WTC11 (cell line): Measurements from ENCODE around the gene NAA40. TPM values are rescaled to one million over a fixed set of nuclear protein-coding genes. Genes with fewer than 3 reads are reported as not detected.

Experiments used
- ATAC-seq: fragments of 200-7000 bp; cut with Tn5 transposase; 2 replicates; pipeline ENCODE4 v1.10.0; 2021; ENCODE audit warnings: mild to moderate bottlenecking, moderate library complexity
- CTCF ChIA-PET: fragments of 300-600 bp; sonication (Branson Sonifier 250); formaldehyde crosslinking; loops from one replicate; lab custom pipeline; 2021; ENCODE audit warnings: antibody characterized with exemption; lab: Charles Lee
- POLR2A ChIA-PET: fragments of 350-600 bp; sonication (Branson Sonifier 250); formaldehyde crosslinking; loops from one replicate; lab custom pipeline; 2021; ENCODE audit warnings: antibody characterized with exemption; lab: Charles Lee
- DNase-seq: peaks from one replicate; pipeline ENCODE4 v3.0.0; 2021; ENCODE audit warnings: low spot score
- H3K27ac Mint-ChIP-seq: 2 replicates; pipeline ENCODE4 v1.8.0; 2021; ENCODE audit warnings: mixed read lengths
- H3K27me3 Mint-ChIP-seq: 2 replicates; pipeline ENCODE4 v1.8.0; 2021; ENCODE audit warnings: low read depth, mild to moderate bottlenecking, moderate library complexity, mixed read lengths
- H3K36me3 Mint-ChIP-seq: 2 replicates; pipeline ENCODE4 v1.8.0; 2021; ENCODE audit warnings: mixed read lengths
- H3K4me1 Mint-ChIP-seq: 2 replicates; pipeline ENCODE4 v1.8.0; 2022; ENCODE audit warnings: mixed read lengths
- H3K4me3 Mint-ChIP-seq: 2 replicates; pipeline ENCODE4 v1.8.0; 2021; ENCODE audit warnings: mild to moderate bottlenecking, moderate library complexity, mixed read lengths
- H3K9me3 Mint-ChIP-seq: 2 replicates; pipeline ENCODE4 v1.8.0; 2021; ENCODE audit warnings: mixed read lengths
- CREB1 ChIP-seq: sonication (generic); formaldehyde crosslinking; IDR thresholded peaks from 2 replicates; pipeline ENCODE4 v1.8.0; 2023; ENCODE audit warnings: mild to moderate bottlenecking, missing genetic modification reagents
- E2F1 ChIP-seq: sonication (generic); formaldehyde crosslinking; IDR thresholded peaks from 2 replicates; pipeline ENCODE4 v1.8.0; 2022; ENCODE audit warnings: mild to moderate bottlenecking, missing genetic modification reagents
- ELF4 ChIP-seq: sonication (generic); formaldehyde crosslinking; IDR thresholded peaks from 2 replicates; pipeline ENCODE4 v1.8.1; 2022; ENCODE audit warnings: low read depth, mild to moderate bottlenecking, moderate library complexity, missing genetic modification reagents
- EMX1 ChIP-seq: fragments of 250-450 bp; sonication (Bioruptor Pico); IDR thresholded peaks from 2 replicates; pipeline ENCODE4 v1.8.0; 2021; ENCODE audit warnings: mild to moderate bottlenecking
- ESRRA ChIP-seq: sonication (generic); formaldehyde crosslinking; IDR thresholded peaks from 2 replicates; pipeline ENCODE4 v1.8.1; 2022; ENCODE audit warnings: mild to moderate bottlenecking, missing genetic modification reagents, borderline replicate concordance
- GRHL2 ChIP-seq: fragments of 250-450 bp; sonication (Bioruptor Pico); IDR thresholded peaks from 2 replicates; pipeline ENCODE4 v1.8.0; 2022; ENCODE audit warnings: mild to moderate bottlenecking, moderate library complexity; ENCODE audit not compliant: insufficient replicate concordance, severe bottlenecking
- GTF2I ChIP-seq: fragments of 250-450 bp; sonication (Bioruptor Pico); conservative IDR thresholded peaks from 2 replicates; pipeline ENCODE4 v1.4.0; 2021; ENCODE audit warnings: mild to moderate bottlenecking
- NFE2L1 ChIP-seq: sonication (generic); formaldehyde crosslinking; IDR thresholded peaks from 2 replicates; pipeline ENCODE4 v1.8.1; 2023; ENCODE audit warnings: missing genetic modification reagents
- PRRX2 ChIP-seq: fragments of 250-450 bp; sonication (Bioruptor Pico); IDR thresholded peaks from 2 replicates; pipeline ENCODE4 v1.8.0; 2021; ENCODE audit warnings: mild to moderate bottlenecking
- RELA ChIP-seq: sonication (generic); formaldehyde crosslinking; IDR thresholded peaks from 2 replicates; pipeline ENCODE4 v1.8.1; 2022; ENCODE audit warnings: missing genetic modification reagents, mild to moderate bottlenecking, borderline replicate concordance
- SMAD3 ChIP-seq: sonication (generic); formaldehyde crosslinking; IDR thresholded peaks from 2 replicates; pipeline ENCODE4 v1.8.0; 2022; ENCODE audit warnings: missing genetic modification reagents, mild to moderate bottlenecking, borderline replicate concordance
- SOX15 ChIP-seq: fragments of 250-450 bp; sonication (Bioruptor Pico); IDR thresholded peaks from 2 replicates; pipeline ENCODE4 v1.9.0; 2021; ENCODE audit warnings: mild to moderate bottlenecking
- SP1 ChIP-seq: sonication (generic); formaldehyde crosslinking; conservative IDR thresholded peaks from 2 replicates; pipeline ENCODE4 v1.8.1; 2022; ENCODE audit warnings: missing genetic modification reagents
- USF2 ChIP-seq: sonication (generic); formaldehyde crosslinking; IDR thresholded peaks from 2 replicates; pipeline ENCODE4 v1.8.1; 2023; ENCODE audit warnings: mild to moderate bottlenecking, missing genetic modification reagents, moderate library complexity
- ZNF396 ChIP-seq: fragments of 250-450 bp; sonication (Bioruptor Pico); IDR thresholded peaks from 2 replicates; pipeline ENCODE4 v1.8.0; 2021; ENCODE audit warnings: mild to moderate bottlenecking, moderate library complexity, borderline replicate concordance
- ZNF416 ChIP-seq: fragments of 250-450 bp; sonication (Bioruptor Pico); IDR thresholded peaks from 2 replicates; pipeline ENCODE4 v1.9.0; 2021; ENCODE audit warnings: mild to moderate bottlenecking, inconsistent platforms
- ZNF425 ChIP-seq: fragments of 250-450 bp; sonication (Bioruptor Pico); conservative IDR thresholded peaks from 2 replicates; pipeline ENCODE4 v1.9.0; 2021; ENCODE audit warnings: mild to moderate bottlenecking
- ZNF671 ChIP-seq: fragments of 250-450 bp; sonication (Bioruptor Pico); IDR thresholded peaks from 2 replicates; pipeline ENCODE4 v1.8.0; 2021; ENCODE audit warnings: mild to moderate bottlenecking
- total RNA-seq: library from RNA; stranded (reverse); gene quantifications from 3 replicates; pipeline ENCODE4 v1.2.3, GENCODE V29; 2021
- TF ChIP-seq, protein P1 (sequence below): sonication (generic); formaldehyde crosslinking; IDR thresholded peaks from 2 replicates; pipeline ENCODE4 v1.8.0; 2023; ENCODE audit warnings: mild to moderate bottlenecking, missing genetic modification reagents
- TF ChIP-seq, protein P2 (sequence below): sonication (generic); formaldehyde crosslinking; IDR thresholded peaks from 2 replicates; pipeline ENCODE4 v1.8.1; 2023; ENCODE audit warnings: mild to moderate bottlenecking, missing genetic modification reagents

Gene NAA40
- total RNA-seq, 1 experiment from 2014 or later = 31.8 TPM

GRCh38 chr11:63908631-63909401 lies 30.0 kb upstream of the NAA40 start (continued):
- TF ChIP-seq E2F1 (CRISPR knock-in tag) (no peak), USF2 (no peak), NFE2L1 (CRISPR knock-in tag) (no peak), GRHL2 (CRISPR knock-in tag) (no peak), GTF2I (CRISPR knock-in tag) (no peak), ZNF416 (CRISPR knock-in tag) (no peak), CREB1 (CRISPR knock-in tag) (no peak)
- TF ChIP-seq, protein P1, sequence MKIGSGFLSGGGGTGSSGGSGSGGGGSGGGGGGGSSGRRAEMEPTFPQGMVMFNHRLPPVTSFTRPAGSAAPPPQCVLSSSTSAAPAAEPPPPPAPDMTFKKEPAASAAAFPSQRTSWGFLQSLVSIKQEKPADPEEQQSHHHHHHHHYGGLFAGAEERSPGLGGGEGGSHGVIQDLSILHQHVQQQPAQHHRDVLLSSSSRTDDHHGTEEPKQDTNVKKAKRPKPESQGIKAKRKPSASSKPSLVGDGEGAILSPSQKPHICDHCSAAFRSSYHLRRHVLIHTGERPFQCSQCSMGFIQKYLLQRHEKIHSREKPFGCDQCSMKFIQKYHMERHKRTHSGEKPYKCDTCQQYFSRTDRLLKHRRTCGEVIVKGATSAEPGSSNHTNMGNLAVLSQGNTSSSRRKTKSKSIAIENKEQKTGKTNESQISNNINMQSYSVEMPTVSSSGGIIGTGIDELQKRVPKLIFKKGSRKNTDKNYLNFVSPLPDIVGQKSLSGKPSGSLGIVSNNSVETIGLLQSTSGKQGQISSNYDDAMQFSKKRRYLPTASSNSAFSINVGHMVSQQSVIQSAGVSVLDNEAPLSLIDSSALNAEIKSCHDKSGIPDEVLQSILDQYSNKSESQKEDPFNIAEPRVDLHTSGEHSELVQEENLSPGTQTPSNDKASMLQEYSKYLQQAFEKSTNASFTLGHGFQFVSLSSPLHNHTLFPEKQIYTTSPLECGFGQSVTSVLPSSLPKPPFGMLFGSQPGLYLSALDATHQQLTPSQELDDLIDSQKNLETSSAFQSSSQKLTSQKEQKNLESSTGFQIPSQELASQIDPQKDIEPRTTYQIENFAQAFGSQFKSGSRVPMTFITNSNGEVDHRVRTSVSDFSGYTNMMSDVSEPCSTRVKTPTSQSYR (CRISPR knock-in tag) = no peak
- TF ChIP-seq, protein P2, sequence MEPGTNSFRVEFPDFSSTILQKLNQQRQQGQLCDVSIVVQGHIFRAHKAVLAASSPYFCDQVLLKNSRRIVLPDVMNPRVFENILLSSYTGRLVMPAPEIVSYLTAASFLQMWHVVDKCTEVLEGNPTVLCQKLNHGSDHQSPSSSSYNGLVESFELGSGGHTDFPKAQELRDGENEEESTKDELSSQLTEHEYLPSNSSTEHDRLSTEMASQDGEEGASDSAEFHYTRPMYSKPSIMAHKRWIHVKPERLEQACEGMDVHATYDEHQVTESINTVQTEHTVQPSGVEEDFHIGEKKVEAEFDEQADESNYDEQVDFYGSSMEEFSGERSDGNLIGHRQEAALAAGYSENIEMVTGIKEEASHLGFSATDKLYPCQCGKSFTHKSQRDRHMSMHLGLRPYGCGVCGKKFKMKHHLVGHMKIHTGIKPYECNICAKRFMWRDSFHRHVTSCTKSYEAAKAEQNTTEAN (CRISPR knock-in tag) = no peak

- peak; percentile 57 for DNase-seq
- ATAC-seq = peak; percentile 67
- CTCF ChIA-PET = interaction anchor here (1.0 to 3.4 kb wide), 13 partner anchors 8 to 243 kb away, joined by 3 to 48 read pairs (median 5); partner anchors contain the start of genes MARK2 and ZFTA
- TF ChIP-seq CREB1 (CRISPR knock-in tag) = no peak; the same call in 1 of the 2 replicates
- TF ChIP-seq SP1 (CRISPR knock-in tag) = 0 out of 2 replicates have a peak, but pooled peaks have one; percentile 17
- no peak for TF ChIP-seq RELA (CRISPR knock-in tag)
- TF ChIP-seq EMX1 = 0 out of 2 replicates have a peak, but pooled peaks have one; percentile 70
- TF ChIP-seq SMAD3 = peak; percentile 47; the same call in 1 of the 2 replicates
- peak; percentile 82; the same call in 1 of the 2 replicates for TF ChIP-seq PRRX2 (CRISPR knock-in tag)
- TF ChIP-seq, all 79 proteins: peak for 4
- no peaks in the 10 kb centered on the region for H3K27me3 Mint-ChIP-seq
- peaks cover 21% of the 10 kb centered on the region for H3K36me3 Mint-ChIP-seq
- POLR2A ChIA-PET = interaction anchor here (0.6 to 1.6 kb wide), 8 partner anchors 8 to 228 kb away, joined by 3 to 9 read pairs (median 4); partner anchors contain the start of genes MARK2 and ZFTA
- H3K27ac Mint-ChIP-seq = peak overlapping the region; percentile 94
- H3K4me3 Mint-ChIP-seq = peak overlapping the region; percentile 55
- H3K4me1 Mint-ChIP-seq = peaks cover 61% of the 10 kb centered on the region
- H3K9me3 Mint-ChIP-seq = no peaks in the 10 kb centered on the region
These were observed 29.0 kb upstream of the NAA40 start for GRCh38 chr11:63909591-63910506.

DNA sequence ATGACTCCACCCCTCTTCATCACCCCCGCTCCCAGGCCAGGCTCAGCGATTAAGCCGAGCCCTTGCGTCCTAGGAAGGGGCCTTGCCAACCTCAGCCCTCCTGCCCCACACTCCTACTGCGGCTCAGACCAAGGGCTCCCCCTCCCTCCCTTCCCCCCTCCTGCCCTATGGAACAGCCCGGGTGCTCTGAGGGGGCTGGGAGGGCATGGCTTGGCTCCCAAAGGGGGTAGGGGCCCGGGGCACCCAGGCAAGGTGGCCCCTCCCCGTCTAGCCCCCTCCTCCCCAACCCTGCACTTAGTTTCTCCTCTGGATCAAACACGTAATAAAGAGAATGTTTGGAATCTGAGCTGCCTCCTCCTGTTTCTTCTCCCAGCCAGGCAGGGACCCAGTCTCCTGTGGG lies 28.1 kb upstream of the NAA40 start:
- Mint-ChIP-seq H3K4me3 (peak overlapping the region; percentile 31; the same call in 1 of the 2 replicates), H3K4me1 (peaks cover 59% of the 10 kb centered on the region), H3K27me3 (no peaks in the 10 kb centered on the region), H3K9me3 (no peaks in the 10 kb centered on the region), H3K36me3 (peaks cover 21% of the 10 kb centered on the region), H3K27ac (peak overlapping the region; percentile 84)
- ChIA-PET POLR2A (interaction anchor here (0.6 to 1.6 kb wide), 6 partner anchors 9 to 1183 kb away, joined by 3 to 6 read pairs (median 3); no protein-coding TSS in a partner anchor), CTCF (interaction anchor here (0.6 to 3.4 kb wide), 7 partner anchors 10 to 143 kb away, joined by 3 to 48 read pairs (median 4); partner anchors contain the start of gene ZFTA)
- DNase-seq (no peak), ATAC-seq (peak; percentile 2; the same call in 1 of the 2 replicates)
- TF ChIP-seq, protein P2 (CRISPR knock-in tag) = no peak
- TF ChIP-seq CREB1 (CRISPR knock-in tag) (no peak), ZNF425 (CRISPR knock-in tag) (no peak), ZNF396 (no peak), ESRRA (CRISPR knock-in tag) (no peak), ELF4 (CRISPR knock-in tag) (no peak), GRHL2 (CRISPR knock-in tag) (no peak), ZNF671 (CRISPR knock-in tag) (no peak), SOX15 (CRISPR knock-in tag) (no peak)
